ENCODE measurements around the gene CD81.

Gene CD81

DNA sequence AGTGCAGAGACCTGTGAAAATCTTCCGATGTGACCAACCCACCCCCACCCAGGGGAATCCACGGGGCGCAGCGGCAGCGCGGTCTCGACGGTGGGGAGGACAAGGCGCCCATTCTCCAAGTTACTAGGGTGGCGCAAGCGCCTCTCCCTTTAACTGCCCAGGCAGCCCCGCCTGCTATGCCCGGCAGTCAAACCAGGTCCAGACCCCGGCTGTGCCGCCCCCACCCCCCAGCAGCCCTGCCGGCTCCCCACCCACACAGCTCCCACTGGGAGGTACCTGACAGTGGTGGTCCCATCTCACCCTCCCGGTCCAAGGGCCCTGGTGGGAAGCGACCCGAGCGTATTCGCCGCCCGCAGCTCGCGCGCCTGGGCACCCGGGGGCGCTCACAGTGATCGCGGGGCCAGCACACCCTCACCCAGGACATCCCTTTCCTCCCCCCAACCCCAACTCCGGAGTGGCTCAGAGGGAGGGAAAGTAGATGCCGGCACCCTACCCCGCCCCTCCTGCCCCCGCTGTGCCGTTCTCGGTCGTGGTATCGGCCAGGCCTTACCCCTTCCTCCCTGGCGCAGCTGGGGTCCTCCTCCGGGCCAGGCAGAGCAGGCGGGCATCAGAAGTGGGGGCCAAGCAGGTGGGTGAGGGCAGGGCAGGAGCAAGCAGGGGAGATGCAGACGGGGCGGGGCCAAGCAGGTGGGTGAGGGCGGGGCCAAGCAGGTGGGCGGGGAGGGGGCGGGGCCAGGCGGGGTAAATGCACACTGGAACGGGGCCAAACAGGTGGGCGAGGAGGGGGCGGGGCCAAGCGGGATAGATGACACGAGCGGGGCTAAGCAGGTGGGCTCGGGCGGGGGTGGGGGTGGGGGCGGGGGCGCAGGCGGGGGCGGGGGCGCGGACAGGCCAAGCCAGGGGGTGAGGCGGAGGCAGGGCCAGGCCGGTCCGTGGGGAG is 67.0 kb downstream of the CD81 start, which contains the start of gene TRPM5:
TSS of gene TRPM5 (minus strand) at position 634 of the 940 bp plus-strand sequence. CDS start 21,478 bp downstream, outside the sequence.
- POLR2A ChIA-PET = no interaction called here
- TF ChIP-seq, protein P1, sequence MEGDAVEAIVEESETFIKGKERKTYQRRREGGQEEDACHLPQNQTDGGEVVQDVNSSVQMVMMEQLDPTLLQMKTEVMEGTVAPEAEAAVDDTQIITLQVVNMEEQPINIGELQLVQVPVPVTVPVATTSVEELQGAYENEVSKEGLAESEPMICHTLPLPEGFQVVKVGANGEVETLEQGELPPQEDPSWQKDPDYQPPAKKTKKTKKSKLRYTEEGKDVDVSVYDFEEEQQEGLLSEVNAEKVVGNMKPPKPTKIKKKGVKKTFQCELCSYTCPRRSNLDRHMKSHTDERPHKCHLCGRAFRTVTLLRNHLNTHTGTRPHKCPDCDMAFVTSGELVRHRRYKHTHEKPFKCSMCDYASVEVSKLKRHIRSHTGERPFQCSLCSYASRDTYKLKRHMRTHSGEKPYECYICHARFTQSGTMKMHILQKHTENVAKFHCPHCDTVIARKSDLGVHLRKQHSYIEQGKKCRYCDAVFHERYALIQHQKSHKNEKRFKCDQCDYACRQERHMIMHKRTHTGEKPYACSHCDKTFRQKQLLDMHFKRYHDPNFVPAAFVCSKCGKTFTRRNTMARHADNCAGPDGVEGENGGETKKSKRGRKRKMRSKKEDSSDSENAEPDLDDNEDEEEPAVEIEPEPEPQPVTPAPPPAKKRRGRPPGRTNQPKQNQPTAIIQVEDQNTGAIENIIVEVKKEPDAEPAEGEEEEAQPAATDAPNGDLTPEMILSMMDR (IDR thresholded peaks at IDR 0.05; ENCODE audit: control extremely low read depth, extremely low read depth, low read depth, missing control alignments) = no peak
- no peak for DNase-seq (ENCODE audit: extremely low spot score)
- CTCF ChIA-PET = interaction anchor here (1.6 kb wide), 1 partner anchor 88 kb away, joined by 5 read pairs; no protein-coding TSS in a partner anchor

DNA sequence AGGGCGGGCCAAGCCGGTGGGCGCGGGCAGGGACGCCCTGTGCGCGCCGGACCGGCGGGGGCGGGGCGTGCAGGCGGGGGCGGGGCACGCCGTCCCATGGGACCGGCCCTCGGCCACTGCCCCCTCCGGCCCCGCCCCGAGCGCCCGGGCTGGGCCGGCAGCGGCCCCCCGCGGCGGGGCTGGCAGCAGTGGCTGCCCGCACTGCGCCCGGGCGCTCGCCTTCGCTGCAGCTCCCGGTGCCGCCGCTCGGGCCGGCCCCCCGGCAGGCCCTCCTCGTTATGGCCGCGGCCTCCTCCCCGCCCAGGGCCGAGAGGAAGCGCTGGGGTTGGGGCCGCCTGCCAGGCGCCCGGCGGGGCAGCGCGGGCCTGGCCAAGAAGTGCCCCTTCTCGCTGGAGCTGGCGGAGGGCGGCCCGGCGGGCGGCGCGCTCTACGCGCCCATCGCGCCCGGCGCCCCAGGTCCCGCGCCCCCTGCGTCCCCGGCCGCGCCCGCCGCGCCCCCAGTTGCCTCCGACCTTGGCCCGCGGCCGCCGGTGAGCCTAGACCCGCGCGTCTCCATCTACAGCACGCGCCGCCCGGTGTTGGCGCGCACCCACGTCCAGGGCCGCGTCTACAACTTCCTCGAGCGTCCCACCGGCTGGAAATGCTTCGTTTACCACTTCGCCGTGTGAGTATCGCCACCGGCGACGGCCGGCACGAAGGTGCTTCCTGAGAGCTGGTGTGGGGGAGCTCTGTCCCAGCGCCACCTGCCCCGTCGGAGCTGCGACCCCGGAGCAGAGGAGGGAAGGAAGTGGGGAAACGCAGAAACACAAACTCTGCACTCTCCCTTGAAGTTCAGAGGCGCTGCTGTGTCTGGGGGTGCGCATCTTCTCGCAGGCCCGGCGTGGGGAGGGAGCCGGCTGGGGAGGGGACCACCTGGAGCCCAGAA is 68.0 kb downstream of the CD81 start, which contains the start of gene KCNQ1:
TSS of gene KCNQ1 (plus strand) at position 188 of the 925 bp plus-strand sequence. CDS start at position 279, 91 bp downstream.
- TF ChIP-seq, protein P1 (IDR thresholded peaks at IDR 0.05; ENCODE audit: control extremely low read depth, extremely low read depth, low read depth, missing control alignments) = no peak
- DNase-seq (ENCODE audit: extremely low spot score) = peak; percentile 67
- CTCF ChIA-PET = no interaction called here
- POLR2A ChIA-PET = no interaction called here

DNA sequence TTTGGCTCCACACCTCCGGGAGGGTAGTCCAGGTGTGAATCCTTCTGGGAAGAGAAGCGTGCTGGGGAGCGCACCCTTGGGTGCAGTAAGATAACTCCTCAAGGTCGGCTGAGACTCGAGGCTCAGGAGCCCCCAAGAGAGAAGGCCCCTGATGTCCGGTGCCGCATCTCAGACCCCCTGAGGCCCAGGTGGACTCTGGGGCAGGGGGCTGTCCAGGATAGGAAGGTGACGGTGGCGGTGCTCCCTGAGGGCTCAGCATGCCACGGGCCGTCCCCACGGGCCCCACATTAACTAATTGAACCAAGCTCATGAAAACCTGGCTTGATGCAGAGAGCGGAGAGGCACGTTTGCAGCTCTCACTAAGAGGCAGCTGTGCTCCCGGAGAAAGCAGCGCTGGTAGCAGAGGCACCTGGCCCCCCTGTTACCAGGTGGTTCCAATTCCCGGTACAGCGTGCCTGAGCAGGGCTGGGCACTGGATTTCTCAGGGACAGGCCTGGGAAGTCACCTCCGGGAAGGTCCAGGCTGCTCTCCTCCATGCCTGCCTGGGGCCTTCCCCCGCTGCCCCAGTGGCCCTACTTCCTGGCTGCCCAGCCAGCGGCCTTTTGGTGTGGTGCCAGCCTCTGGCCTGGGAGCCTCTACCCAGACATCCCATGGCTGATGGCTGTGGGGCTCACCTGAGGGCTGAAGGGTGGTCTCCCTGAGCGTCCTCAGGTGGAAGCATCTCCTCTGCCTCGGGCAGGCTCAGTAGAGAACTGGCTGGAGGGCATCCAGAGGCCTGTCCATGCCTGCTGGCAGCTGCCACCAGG is 68.8 kb downstream of the CD81 start:
- ChIA-PET POLR2A (no interaction called here), CTCF (no interaction called here)
- DNase-seq (ENCODE audit: extremely low spot score) = no peak
- TF ChIP-seq, protein P1 (IDR thresholded peaks at IDR 0.05; ENCODE audit: control extremely low read depth, extremely low read depth, low read depth, missing control alignments) = no peak

DNA sequence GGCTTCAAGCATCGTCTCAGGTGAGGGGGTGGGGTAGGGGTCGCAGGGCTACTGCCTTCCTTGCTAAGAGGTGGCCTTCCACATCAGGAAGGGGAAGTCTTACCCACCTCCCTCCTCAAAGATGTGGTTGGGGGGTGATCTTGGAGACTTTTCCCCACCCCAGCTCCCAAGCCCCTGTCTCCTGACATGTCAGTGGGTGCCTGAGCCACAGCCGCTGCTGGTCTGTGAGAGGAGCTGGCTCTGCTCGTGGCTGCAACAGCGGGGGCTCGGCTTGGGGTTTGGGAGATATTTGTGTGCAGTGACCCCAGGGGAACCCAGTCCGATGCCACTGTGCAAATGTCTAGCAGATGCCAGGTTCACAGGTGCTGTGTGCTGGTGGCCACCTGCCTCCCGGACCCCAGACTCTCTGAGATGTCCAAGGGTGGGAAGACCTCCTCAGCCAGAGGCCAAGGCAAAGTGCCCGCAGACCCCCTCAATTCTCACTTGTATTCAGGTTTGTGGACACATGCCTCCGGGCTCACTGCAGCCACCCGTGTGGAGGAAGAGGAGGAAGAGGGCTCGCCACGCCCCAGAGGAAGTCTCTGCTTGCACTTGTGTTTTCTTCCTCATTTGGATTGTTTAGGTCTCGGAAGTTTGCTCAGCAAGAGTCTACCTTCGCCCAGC is 69.6 kb downstream of the CD81 start:
- CTCF ChIA-PET = no interaction called here

More for the DNA sequence above, 69.6 kb downstream of the CD81 start:
- no peak for DNase-seq (ENCODE audit: extremely low spot score)
- POLR2A ChIA-PET = no interaction called here
- TF ChIP-seq, protein P1 (IDR thresholded peaks at IDR 0.05; ENCODE audit: control extremely low read depth, extremely low read depth, low read depth, missing control alignments) = no peak
